Activated CD4-positive, alpha-beta T cell treated with anti-CD3 and anti-CD28 coated beads, Interleukin-2, amount 50 U/mL, for 4 hours (primary cell): Measurements from ENCODE around the gene SEMA5B.

Experiments used
- DNase-seq, 2 experiments: peaks; one replicate each; pipeline ENCODE4 v3.0.0-alpha.2; 2020

Gene SEMA5B

DNA sequence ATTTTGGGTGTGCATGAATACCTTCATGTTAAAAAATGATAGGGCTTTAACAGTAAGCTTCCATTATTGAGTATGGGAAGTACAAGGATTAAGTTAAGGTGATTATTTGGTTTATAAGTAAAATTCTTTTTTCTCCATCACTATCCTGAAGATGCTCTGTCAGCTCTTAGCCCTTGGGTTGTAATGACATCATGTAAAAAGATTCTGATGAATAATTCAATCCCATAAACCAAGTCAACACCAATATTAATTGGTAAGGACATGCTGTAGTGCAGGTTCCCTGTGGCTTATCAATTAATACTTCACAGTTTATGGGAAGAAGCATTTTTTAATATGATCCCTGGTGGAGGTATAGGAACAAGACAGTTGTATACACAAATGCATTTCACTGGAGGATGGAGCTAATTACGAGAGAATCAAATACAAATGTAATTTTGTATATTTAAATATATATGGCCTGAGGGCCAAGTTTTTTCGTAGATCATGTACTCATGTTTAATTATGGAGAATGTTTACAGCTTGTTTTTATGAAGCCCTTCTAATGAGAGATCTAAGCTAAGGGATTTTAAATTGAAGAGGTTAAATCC lies 145.1 kb downstream of the SEMA5B start:
- DNase-seq: no peak

DNA sequence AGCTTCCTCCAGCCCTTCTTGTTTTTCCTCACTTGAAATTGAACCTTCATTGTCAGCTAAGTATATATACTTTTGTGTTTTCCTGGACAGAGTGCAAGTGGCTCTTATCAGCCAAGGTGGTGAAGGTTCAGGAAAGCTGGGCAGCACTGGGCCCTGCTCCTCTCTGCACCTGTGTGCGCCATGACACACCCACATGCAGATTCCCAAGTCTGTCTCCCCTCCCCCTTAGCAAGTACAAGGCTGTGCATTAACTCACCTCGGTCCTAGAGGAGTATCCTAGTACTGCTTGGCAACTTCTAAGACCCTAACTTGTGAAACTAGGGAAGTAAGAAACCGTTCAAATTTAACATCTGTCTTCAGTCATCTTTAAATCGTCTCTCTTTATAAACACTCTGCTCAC lies 146.9 kb downstream of the SEMA5B start:
- DNase-seq: no peak

DNA sequence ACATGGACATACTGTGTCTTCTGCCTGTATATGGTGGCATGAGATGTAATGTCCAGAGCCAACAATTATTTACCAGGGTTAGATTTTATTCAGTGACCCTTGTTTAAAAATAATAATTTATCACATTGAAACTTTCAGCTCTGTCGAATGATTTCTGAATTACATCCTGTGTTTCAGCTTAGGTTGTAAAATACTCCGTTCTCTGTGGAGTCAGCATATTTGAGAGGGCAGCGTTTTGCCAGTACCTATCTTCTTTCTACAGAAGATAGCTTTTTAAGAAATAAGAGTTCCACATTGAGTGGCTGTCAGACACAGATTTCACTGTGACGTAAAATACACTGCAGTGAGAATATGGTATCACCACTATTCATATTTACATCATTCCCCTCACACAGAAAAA lies 147.4 kb downstream of the SEMA5B start:
- DNase-seq: no peak

DNA sequence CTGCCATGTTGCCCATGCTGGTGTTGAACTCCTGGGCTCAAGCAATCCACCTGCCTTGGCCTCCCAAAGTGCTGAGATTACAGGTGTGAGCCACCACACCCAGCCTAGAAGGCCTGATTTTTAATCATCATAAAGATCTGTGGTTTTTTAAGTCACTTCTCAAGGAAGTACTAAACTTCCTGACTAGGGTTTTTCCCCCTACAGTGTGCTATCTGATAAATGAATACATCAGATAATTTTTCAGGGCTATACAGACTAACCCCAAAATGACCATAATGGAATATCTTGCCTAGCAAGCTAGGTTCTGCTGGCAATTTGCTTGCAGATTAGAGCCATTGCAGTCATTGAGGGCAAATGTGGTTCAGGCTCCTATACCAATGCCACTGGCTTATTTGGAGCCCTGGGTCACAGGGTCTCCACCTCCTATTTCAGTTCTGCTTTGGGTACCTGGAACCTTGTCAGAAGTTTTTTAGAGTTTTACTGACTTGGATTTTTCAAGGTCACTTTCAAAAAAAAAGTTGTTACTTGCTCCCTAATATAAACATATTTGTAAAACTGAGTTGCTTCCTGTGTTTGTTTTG lies 151.9 kb downstream of the SEMA5B start:
- DNase-seq: no peak

DNA sequence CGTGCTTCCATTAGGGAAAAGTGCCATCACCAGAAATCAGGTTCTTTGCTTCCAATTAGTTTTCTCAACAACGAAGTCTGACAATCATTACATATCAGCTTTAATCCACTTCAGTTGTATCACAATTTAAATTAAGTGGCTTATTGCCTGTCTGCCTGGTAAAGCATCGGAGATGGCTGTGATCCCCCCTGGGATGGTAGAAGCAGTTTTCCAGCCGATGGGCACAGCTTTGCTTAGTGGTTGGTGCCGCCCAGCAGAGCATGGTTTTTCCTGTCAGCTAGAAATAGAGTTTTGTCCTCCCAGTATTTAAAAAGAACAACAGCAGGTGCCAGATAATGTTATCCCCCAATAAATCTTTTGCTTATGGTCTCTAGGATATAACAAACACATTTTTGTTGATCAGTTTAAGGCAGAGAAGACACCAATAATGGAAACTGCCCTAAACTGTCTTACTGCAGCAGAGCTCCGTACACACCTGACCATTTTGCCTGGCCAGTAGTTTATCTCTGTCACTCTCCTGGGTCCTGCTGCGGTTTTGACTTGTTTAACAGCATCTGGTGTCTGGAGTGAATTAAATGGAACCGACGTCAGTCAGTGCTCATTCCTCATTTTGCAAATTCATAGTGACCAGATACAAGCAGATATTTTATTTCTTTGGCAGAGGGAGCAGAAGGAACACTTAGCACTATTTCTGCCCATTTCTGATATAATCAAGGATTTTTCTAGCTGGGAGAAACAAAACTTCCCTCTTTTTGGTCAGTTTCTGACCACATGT lies 153.6 kb downstream of the SEMA5B start:
- DNase-seq: no peak

DNA sequence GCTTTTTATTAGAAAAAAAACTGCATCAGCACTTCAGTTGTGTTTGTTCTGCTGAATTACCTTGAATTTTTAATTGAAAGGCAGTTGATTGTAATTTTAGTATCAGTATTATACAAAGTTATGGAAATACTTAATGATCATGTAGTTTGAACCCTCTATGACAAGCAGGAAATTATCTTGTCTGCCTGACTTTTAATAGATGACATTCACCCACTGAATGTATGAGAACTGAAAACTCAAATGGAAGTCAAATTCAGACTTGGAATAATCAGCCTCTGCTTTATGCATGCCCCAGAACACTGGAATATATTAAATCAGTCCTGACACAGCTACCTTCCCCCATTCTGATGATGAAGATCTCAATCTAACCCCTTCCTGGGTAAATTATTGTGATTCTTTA lies 159.2 kb downstream of the SEMA5B start:
- DNase-seq: no peak

DNA sequence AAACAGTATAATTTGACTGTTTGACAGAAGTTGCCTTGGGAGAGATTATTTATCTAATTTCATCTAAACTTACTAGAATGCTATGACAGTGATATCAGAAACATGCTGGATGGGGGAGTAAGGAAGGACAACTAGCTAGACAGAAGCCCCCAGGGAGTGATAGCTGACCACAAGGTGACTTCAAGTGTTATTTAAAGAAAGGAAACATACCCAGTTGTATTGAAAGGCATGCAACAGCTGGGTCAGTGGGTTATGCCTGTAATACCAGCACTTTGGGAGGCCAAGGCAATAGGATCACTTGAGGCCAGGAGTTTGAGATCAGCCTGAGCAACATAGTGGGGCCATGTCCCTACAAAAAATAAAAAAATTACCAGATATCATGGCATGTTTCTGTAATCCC lies 163.1 kb downstream of the SEMA5B start:
- DNase-seq: no peak

DNA sequence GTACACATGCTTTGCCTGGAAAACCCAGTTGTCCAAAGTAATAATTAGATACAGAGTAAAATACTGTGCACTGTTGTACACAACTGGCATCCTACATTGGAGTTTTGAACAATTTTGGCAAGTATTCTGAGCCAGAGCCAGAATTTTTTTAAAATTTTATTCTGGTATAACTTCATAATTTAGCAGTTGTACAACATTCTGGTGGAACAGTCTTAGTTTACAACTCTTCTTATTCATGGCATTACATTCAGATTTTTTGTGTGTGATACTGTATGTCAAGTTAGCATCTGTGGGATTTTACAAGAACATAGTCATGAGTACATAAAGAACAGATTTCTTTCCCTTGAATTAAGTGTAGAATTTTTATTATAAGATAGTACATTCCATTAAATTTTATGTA lies 165.2 kb downstream of the SEMA5B start:
- DNase-seq: no peak
